H9 (cell line): ENCODE measurements around the gene FMN1. TPM values are rescaled to one million over a fixed set of nuclear protein-coding genes. Genes with fewer than 3 reads are reported as not detected.

ENCODE experiments used
- DNase-seq: peaks from one replicate; pipeline ENCODE4 v3.0.0-alpha.2; 2017
- H2AFZ ChIP-seq: one replicate; pipeline ENCODE4 v1.6.1; 2013; ENCODE audit warnings: mild to moderate bottlenecking, low read length, control low read depth, moderate library complexity
- H2AK5ac ChIP-seq: 2 replicates; pipeline ENCODE4 v1.6.1; 2013; ENCODE audit warnings: low read length, control low read depth, mixed read lengths; ENCODE audit not compliant: insufficient read length
- H2BK120ac ChIP-seq: one replicate; pipeline ENCODE4 v1.6.1; 2013; ENCODE audit warnings: low read depth, mild to moderate bottlenecking, low read length, control low read depth, inconsistent platforms; ENCODE audit not compliant: poor library complexity, severe bottlenecking
- H2BK12ac ChIP-seq: 2 replicates; pipeline ENCODE4 v1.6.1; 2013; ENCODE audit warnings: low read length, control low read depth, mixed read lengths, low read depth; ENCODE audit not compliant: insufficient read length
- H2BK15ac ChIP-seq: 2 replicates; pipeline ENCODE4 v1.6.1; 2013; ENCODE audit warnings: low read depth, low read length, control low read depth
- H2BK20ac ChIP-seq: one replicate; pipeline ENCODE4 v1.6.1; 2013; ENCODE audit warnings: low read depth, mild to moderate bottlenecking, low read length, control low read depth, inconsistent platforms; ENCODE audit not compliant: poor library complexity, severe bottlenecking
- H2BK5ac ChIP-seq: 2 replicates; pipeline ENCODE4 v1.6.1; 2013; ENCODE audit warnings: low read length, control low read depth, mixed read lengths; ENCODE audit not compliant: insufficient read length
- H3K14ac ChIP-seq: 2 replicates; pipeline ENCODE4 v1.6.1; 2013; ENCODE audit warnings: low read length, control low read depth; ENCODE audit not compliant: insufficient read depth
- H3K18ac ChIP-seq: 2 replicates; pipeline ENCODE4 v1.6.1; 2013; ENCODE audit warnings: low read depth, mild to moderate bottlenecking, mixed read lengths, low read length, control low read depth; ENCODE audit not compliant: insufficient read length
- H3K23ac ChIP-seq: 2 replicates; pipeline ENCODE4 v1.6.1; 2013; ENCODE audit warnings: low read length, control low read depth, mixed read lengths, low read depth; ENCODE audit not compliant: insufficient read length
- H3K23me2 ChIP-seq: 2 replicates; pipeline ENCODE4 v1.6.1; 2013; ENCODE audit warnings: low read depth, mild to moderate bottlenecking, mixed read lengths, low read length, control low read depth; ENCODE audit not compliant: insufficient read length, poor library complexity, severe bottlenecking
- H3K27ac ChIP-seq: 2 replicates; pipeline ENCODE4 v1.5.1; 2013; ENCODE audit warnings: low read length, control low read depth, mixed read lengths, low read depth; ENCODE audit not compliant: insufficient read length
- H3K27me3 ChIP-seq: 2 replicates; pipeline ENCODE4 v1.6.1; 2013; ENCODE audit warnings: low read length, control low read depth, inconsistent platforms; ENCODE audit not compliant: insufficient read depth
- H3K4ac ChIP-seq: 2 replicates; pipeline ENCODE4 v1.6.1; 2013; ENCODE audit warnings: low read depth, mild to moderate bottlenecking, control low read depth, inconsistent platforms, low read length, moderate library complexity
- H3K4me1 ChIP-seq: 2 replicates; pipeline ENCODE4 v1.6.1; 2013; ENCODE audit warnings: low read length, control low read depth, inconsistent platforms; ENCODE audit not compliant: insufficient read depth
- H3K4me2 ChIP-seq: 2 replicates; pipeline ENCODE4 v1.6.1; 2013; ENCODE audit warnings: low read length, control low read depth, mixed read lengths; ENCODE audit not compliant: insufficient read length, insufficient read depth
- H3K56ac ChIP-seq: 2 replicates; pipeline ENCODE4 v1.6.1; 2013; ENCODE audit warnings: low read depth, mild to moderate bottlenecking, mixed read lengths, low read length, control low read depth; ENCODE audit not compliant: insufficient read length
- H3K79me1 ChIP-seq: 2 replicates; pipeline ENCODE4 v1.6.1; 2013; ENCODE audit warnings: low read depth, mild to moderate bottlenecking, moderate library complexity, low read length, control low read depth, inconsistent platforms; ENCODE audit not compliant: insufficient read depth, poor library complexity, severe bottlenecking
- H3K79me2 ChIP-seq: 2 replicates; pipeline ENCODE4 v1.6.1; 2013; ENCODE audit warnings: low read length, control low read depth, inconsistent platforms; ENCODE audit not compliant: insufficient read depth
- H3K9ac ChIP-seq: 2 replicates; pipeline ENCODE4 v1.6.1; 2013; ENCODE audit warnings: low read length, control low read depth, mixed read lengths; ENCODE audit not compliant: insufficient read length; ENCODE audit errors: extremely low read depth
- H3K9me3 ChIP-seq: one replicate; pipeline ENCODE4 v1.6.1; 2013; ENCODE audit warnings: low read depth, low read length, inconsistent platforms; ENCODE audit not compliant: control insufficient read depth
- H3T11ph ChIP-seq: one replicate; pipeline ENCODE4 v1.6.1; 2013; ENCODE audit warnings: mild to moderate bottlenecking, low read length, control low read depth, inconsistent platforms
- H4K20me1 ChIP-seq: one replicate; pipeline ENCODE4 v1.6.1; 2013; ENCODE audit not compliant: control insufficient read depth, insufficient read length, insufficient read depth
- H4K5ac ChIP-seq: 2 replicates; pipeline ENCODE4 v1.6.1; 2013; ENCODE audit warnings: low read depth, mild to moderate bottlenecking, mixed read lengths, low read length, control low read depth; ENCODE audit not compliant: insufficient read length
- H4K8ac ChIP-seq: replicated peaks from 2 replicates; pipeline ENCODE4 v1.6.1; 2013; ENCODE audit warnings: low read length, control low read depth, mixed read lengths, low read depth; ENCODE audit not compliant: insufficient read length
- H4K91ac ChIP-seq: 2 replicates; pipeline ENCODE4 v1.6.1; 2013; ENCODE audit warnings: low read depth, mild to moderate bottlenecking, moderate library complexity, mixed read lengths, low read length, control low read depth; ENCODE audit not compliant: insufficient read length
- H3K27ac Mint-ChIP-seq, 3 experiments: 2 replicates in 2 of 3; 3 replicates in 1 of 3; pipeline ENCODE4 v1.8.0; 2020 to 2021; ENCODE audit warnings: mixed read lengths in 3 of 3, mild to moderate bottlenecking in 1 of 3, moderate library complexity in 1 of 3
- H3K27me3 Mint-ChIP-seq: 2 replicates; pipeline ENCODE4 v1.8.0; 2021; ENCODE audit warnings: low read depth, mild to moderate bottlenecking, moderate library complexity, mixed read lengths
- H3K36me3 Mint-ChIP-seq, 3 experiments: 2 replicates in 2 of 3; 3 replicates in 1 of 3; pipeline ENCODE4 v1.8.0; 2020 to 2021; ENCODE audit warnings: low read depth in 3 of 3, mixed read lengths in 3 of 3; ENCODE audit not compliant: insufficient read depth in 1 of 3
- H3K4me1 Mint-ChIP-seq, 2 experiments: 2 replicates each; pipeline ENCODE4 v1.8.0; 2020; ENCODE audit warnings: mixed read lengths in 2 of 2
- H3K4me3 Mint-ChIP-seq, 2 experiments: 2 replicates in 1 of 2; 3 replicates in 1 of 2; pipeline ENCODE4 v1.8.0; 2020 to 2021; ENCODE audit warnings: mild to moderate bottlenecking in 2 of 2, mixed read lengths in 2 of 2, moderate library complexity in 1 of 2
- H3K9me3 Mint-ChIP-seq, 2 experiments: 2 replicates in 1 of 2; 3 replicates in 1 of 2; pipeline ENCODE4 v1.8.0; 2020; ENCODE audit warnings: mild to moderate bottlenecking in 2 of 2, mixed read lengths in 2 of 2, moderate library complexity in 1 of 2
- WGBS: extraction: QIAGEN DNeasy Blood & Tissue Kit; methylation state at CpG from one replicate; pipeline ENCODE4 v1.1.7; 2013; ENCODE audit warnings: missing lambda C conversion rate, low lambda C conversion rate, mixed read lengths; ENCODE audit not compliant: insufficient read length; ENCODE audit errors: extremely low coverage; 5-methylcytosine and 5-hydroxymethylcytosine counted together
- total RNA-seq: library from RNA; stranded (reverse); gene quantifications from 2 replicates; pipeline ENCODE4 v1.2.1, GENCODE V29; 2021
- TF ChIP-seq, protein P1 (sequence below): fragments of 200-600 bp; sonication (generic); conservative IDR thresholded peaks from 3 replicates; pipeline ENCODE4 v1.8.0; 2021; ENCODE audit warnings: antibody characterized with exemption, mild to moderate bottlenecking

The FMN1 gene
- total RNA-seq, 1 experiment from 2014 or later, result 1.9 TPM

DNA sequence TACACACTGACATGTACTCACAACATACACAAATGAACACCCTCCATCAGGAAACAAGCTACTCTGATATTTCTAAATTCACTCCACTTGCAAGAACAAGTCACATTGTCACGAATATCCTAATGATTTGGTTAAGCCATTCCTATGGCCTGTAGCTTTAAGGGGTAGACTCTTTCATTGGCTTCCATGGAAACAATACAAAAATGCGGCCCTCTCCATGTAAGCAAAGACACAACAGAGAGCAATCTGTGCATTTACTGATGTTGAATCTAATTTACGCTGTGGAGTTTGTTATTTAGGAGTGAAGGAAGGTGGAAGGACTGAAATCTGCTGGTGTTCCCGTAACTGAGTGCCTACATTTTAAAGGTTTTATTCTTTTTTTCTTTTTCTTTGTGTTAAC is 114.5 kb downstream of the FMN1 start:
- H3K4me3 Mint-ChIP-seq, result no peak overlapping the region
- no peak overlapping the region for H2BK12ac ChIP-seq
- no peaks in the 10 kb centered on the region for H3K79me1 ChIP-seq
- H4K8ac ChIP-seq, result no peak overlapping the region
- H2BK20ac ChIP-seq, result no peak overlapping the region
- no peak for DNase-seq
- H3K23ac ChIP-seq, result no peak overlapping the region
- peaks cover 32 to 41% of the 10 kb centered on the region in 2 experiments for H3K4me1 Mint-ChIP-seq
- H4K20me1 ChIP-seq, result no peaks in the 10 kb centered on the region
- H2BK15ac ChIP-seq, result no peak overlapping the region
- no peaks in the 10 kb centered on the region for H3K9me3 Mint-ChIP-seq
- TF ChIP-seq, protein P1, sequence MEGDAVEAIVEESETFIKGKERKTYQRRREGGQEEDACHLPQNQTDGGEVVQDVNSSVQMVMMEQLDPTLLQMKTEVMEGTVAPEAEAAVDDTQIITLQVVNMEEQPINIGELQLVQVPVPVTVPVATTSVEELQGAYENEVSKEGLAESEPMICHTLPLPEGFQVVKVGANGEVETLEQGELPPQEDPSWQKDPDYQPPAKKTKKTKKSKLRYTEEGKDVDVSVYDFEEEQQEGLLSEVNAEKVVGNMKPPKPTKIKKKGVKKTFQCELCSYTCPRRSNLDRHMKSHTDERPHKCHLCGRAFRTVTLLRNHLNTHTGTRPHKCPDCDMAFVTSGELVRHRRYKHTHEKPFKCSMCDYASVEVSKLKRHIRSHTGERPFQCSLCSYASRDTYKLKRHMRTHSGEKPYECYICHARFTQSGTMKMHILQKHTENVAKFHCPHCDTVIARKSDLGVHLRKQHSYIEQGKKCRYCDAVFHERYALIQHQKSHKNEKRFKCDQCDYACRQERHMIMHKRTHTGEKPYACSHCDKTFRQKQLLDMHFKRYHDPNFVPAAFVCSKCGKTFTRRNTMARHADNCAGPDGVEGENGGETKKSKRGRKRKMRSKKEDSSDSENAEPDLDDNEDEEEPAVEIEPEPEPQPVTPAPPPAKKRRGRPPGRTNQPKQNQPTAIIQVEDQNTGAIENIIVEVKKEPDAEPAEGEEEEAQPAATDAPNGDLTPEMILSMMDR, result no peak
- no peak overlapping the region for H4K5ac ChIP-seq
- H3K56ac ChIP-seq, result no peak overlapping the region
- H3K27ac Mint-ChIP-seq, result peak overlapping the region in 1 of 3 experiments; percentile 27; a peak in 1 of 7 replicates
- H3K14ac ChIP-seq, result no peak overlapping the region
- H4K91ac ChIP-seq, result no peak overlapping the region
- no peak overlapping the region for H3K18ac ChIP-seq
- H2BK5ac ChIP-seq, result no peak overlapping the region
- no peak overlapping the region for H3K4ac ChIP-seq
- no peak overlapping the region for H3K27ac ChIP-seq
- H3K27me3 Mint-ChIP-seq, result no peaks in the 10 kb centered on the region
- H2AFZ ChIP-seq, result no peak overlapping the region
- no peaks in the 10 kb centered on the region for H3K36me3 Mint-ChIP-seq
- H3K4me2 ChIP-seq, result no peak overlapping the region
- H2AK5ac ChIP-seq, result no peak overlapping the region
- H3K9me3 ChIP-seq, result no peaks in the 10 kb centered on the region
- no peaks in the 10 kb centered on the region for H3K27me3 ChIP-seq
- peaks cover 6% of the 10 kb centered on the region; the same call in 1 of the 2 replicates for H3K4me1 ChIP-seq
- H3T11ph ChIP-seq, result no peak overlapping the region
- no CpG with 5 or more reads among the region's 4 CpGs for WGBS
- H3K23me2 ChIP-seq, result no peaks in the 10 kb centered on the region
- no peaks in the 10 kb centered on the region for H3K79me2 ChIP-seq
- no peak overlapping the region for H3K9ac ChIP-seq
- no peak overlapping the region for H2BK120ac ChIP-seq
